DMS153 (cell line): ENCODE measurements around the gene INTS1.

Source experiments
- DNase-seq: peaks from one replicate; lab custom pipeline; 2025; lab: John Stamatoyannopoulos, UW

Gene INTS1

GRCh38 chr7:1541431-1542162 is 37.4 kb upstream of the INTS1 start:
- no peak for DNase-seq

GRCh38 chr7:1540776-1541271 is 36.6 kb upstream of the INTS1 start:
- no peak for DNase-seq

GRCh38 chr7:1539882-1540775 is 35.9 kb upstream of the INTS1 start:
- DNase-seq: no peak

- no peak for DNase-seq
These were observed 35.1 kb upstream of the INTS1 start for GRCh38 chr7:1539181-1539881.

GRCh38 chr7:1538544-1539180 is 34.5 kb upstream of the INTS1 start:
- DNase-seq: no peak

- DNase-seq: no peak
These were observed 33.6 kb upstream of the INTS1 start for GRCh38 chr7:1537535-1538412.

- DNase-seq: no peak
These were observed 32.8 kb upstream of the INTS1 start for GRCh38 chr7:1536743-1537534.

- DNase-seq: no peak
These were observed 32.2 kb upstream of the INTS1 start for GRCh38 chr7:1536455-1536742.

GRCh38 chr7:1535701-1536454 is 31.7 kb upstream of the INTS1 start:
- no peak for DNase-seq

GRCh38 chr7:1535100-1535458 is 30.9 kb upstream of the INTS1 start:
- DNase-seq: no peak

GRCh38 chr7:1534330-1535099 is 30.3 kb upstream of the INTS1 start:
- DNase-seq: no peak

GRCh38 chr7:1533547-1534329 is 29.5 kb upstream of the INTS1 start:
- DNase-seq: no peak

- DNase-seq: no peak
These were observed 29.0 kb upstream of the INTS1 start for GRCh38 chr7:1533255-1533546.

- DNase-seq: peak; percentile 81
These were observed 28.5 kb upstream of the INTS1 start for GRCh38 chr7:1532456-1533254.

- peak; percentile 20 for DNase-seq
These were observed 27.8 kb upstream of the INTS1 start for GRCh38 chr7:1531979-1532455.

GRCh38 chr7:1531263-1531978 is 27.2 kb upstream of the INTS1 start:
- no peak for DNase-seq

GRCh38 chr7:1530946-1531262 is 26.7 kb upstream of the INTS1 start:
- no peak for DNase-seq
